Gastroesophageal sphincter (tissue), 3 donors: Measurements from ENCODE around the gene UCP2.

Experiments
- EP300 ChIP-seq: sonication (generic); formaldehyde crosslinking; IDR thresholded peaks from one replicate; pipeline ENCODE4 v1.6.1; 2017; ENCODE audit warnings: antibody characterized with exemption, mild to moderate bottlenecking
- POLR2A ChIP-seq, 2 donors: fragments of 450-650 bp; IDR thresholded peaks; one replicate each; pipeline ENCODE4 v1.6.1; 2017; ENCODE audit warnings: antibody characterized with exemption in 2 of 2, mild to moderate bottlenecking in 2 of 2, moderate library complexity in 1 of 2
- POLR2AphosphoS5 ChIP-seq: sonication (generic); formaldehyde crosslinking; IDR thresholded peaks from one replicate; pipeline ENCODE4 v1.6.1; 2017; ENCODE audit warnings: antibody characterized with exemption
- TF ChIP-seq, protein P1 (sequence below), 4 experiments: fragments of 200-600 bp in 2 of 4; fragments of 450-650 bp in 2 of 4; sonication (generic) in 1 of 4; IDR thresholded peaks; one replicate each; pipeline ENCODE4 v1.5.1; 2017 to 2019; ENCODE audit warnings: antibody characterized with exemption in 4 of 4, mild to moderate bottlenecking in 2 of 4, moderate library complexity in 2 of 4

DNA sequence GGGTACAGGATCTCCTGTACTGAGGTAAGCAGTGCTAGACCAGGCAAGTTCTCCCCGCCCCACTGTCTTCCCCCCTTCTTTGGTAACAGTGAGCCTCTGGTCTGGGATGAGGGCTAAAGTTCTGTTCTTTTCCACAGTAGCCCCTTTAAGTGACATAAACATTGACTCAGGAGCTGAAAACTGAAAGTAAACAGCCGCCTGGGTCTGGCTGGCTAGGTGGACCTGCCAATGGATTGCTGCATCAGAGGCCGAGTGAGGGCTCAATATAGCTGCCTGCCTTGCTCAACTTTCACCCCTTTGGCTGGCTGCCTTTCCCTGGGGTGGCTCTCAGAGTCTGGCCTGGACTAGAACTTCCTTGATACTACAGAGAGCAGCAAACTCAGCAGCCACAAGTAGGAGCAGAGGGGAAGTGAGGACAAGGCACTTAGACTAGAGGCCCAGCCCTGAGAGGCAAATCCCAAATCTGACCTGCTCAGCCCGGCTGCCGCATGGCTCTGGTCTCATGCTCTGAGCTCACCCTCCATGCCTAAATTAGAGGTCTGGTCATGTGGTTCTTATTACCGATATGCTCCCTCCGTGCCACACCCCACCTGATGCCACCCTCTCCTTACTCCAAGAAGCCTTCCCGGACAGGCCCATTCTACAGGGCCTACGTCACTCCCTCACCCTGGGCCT, 35.8 kb upstream of the UCP2 start:
- TF ChIP-seq, protein P1, sequence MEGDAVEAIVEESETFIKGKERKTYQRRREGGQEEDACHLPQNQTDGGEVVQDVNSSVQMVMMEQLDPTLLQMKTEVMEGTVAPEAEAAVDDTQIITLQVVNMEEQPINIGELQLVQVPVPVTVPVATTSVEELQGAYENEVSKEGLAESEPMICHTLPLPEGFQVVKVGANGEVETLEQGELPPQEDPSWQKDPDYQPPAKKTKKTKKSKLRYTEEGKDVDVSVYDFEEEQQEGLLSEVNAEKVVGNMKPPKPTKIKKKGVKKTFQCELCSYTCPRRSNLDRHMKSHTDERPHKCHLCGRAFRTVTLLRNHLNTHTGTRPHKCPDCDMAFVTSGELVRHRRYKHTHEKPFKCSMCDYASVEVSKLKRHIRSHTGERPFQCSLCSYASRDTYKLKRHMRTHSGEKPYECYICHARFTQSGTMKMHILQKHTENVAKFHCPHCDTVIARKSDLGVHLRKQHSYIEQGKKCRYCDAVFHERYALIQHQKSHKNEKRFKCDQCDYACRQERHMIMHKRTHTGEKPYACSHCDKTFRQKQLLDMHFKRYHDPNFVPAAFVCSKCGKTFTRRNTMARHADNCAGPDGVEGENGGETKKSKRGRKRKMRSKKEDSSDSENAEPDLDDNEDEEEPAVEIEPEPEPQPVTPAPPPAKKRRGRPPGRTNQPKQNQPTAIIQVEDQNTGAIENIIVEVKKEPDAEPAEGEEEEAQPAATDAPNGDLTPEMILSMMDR (IDR thresholded peaks at IDR 0.05), result peak in 1 of 4 experiments; percentile 4
- TF ChIP-seq POLR2A (IDR thresholded peaks at IDR 0.05), result no peak
- no peak for TF ChIP-seq EP300
- peak; percentile 84 for TF ChIP-seq POLR2AphosphoS5
